ENCODE measurements around the gene ECPAS. TPM values are rescaled to one million over a fixed set of nuclear protein-coding genes. Genes with fewer than 3 reads are reported as not detected.
A peak's percentile ranks its signal among the peaks of the same experiment; 100 is the strongest.

ECPAS gene
- total RNA-seq, 1 experiment from 2014 or later: 106 TPM

- H3K56ac ChIP-seq (ENCODE audit: insufficient read length, low read depth, low read length): no peak overlapping the region
- TF ChIP-seq, protein P1, sequence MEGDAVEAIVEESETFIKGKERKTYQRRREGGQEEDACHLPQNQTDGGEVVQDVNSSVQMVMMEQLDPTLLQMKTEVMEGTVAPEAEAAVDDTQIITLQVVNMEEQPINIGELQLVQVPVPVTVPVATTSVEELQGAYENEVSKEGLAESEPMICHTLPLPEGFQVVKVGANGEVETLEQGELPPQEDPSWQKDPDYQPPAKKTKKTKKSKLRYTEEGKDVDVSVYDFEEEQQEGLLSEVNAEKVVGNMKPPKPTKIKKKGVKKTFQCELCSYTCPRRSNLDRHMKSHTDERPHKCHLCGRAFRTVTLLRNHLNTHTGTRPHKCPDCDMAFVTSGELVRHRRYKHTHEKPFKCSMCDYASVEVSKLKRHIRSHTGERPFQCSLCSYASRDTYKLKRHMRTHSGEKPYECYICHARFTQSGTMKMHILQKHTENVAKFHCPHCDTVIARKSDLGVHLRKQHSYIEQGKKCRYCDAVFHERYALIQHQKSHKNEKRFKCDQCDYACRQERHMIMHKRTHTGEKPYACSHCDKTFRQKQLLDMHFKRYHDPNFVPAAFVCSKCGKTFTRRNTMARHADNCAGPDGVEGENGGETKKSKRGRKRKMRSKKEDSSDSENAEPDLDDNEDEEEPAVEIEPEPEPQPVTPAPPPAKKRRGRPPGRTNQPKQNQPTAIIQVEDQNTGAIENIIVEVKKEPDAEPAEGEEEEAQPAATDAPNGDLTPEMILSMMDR (conservative IDR thresholded peaks at IDR 0.05): no peak
- no peak overlapping the region for H2BK15ac ChIP-seq (ENCODE audit: low read depth, low read length)
- no peak overlapping the region for H2BK12ac ChIP-seq (ENCODE audit: insufficient read length, low read depth, low read length)
- Mint-ChIP-seq H3K36me3 (ENCODE audit: insufficient read depth in 1 of 3, low read depth in 3 of 3) (peaks cover 13 to 21% (median 14%) of the 10 kb centered on the region in 3 experiments), H3K27me3 (ENCODE audit: low read depth) (no peaks in the 10 kb centered on the region; the same call in 1 of the 2 replicates), H3K9me3 (peaks cover 13 to 16% of the 10 kb centered on the region in 2 experiments), H3K27ac (peak overlapping the region in 2 of 3 experiments; percentile 81 to 85; a peak in 3 of 7 replicates), H3K4me3 (no peak overlapping the region), H3K4me1 (peaks cover 7 to 9% of the 10 kb centered on the region in 2 experiments)
- no peak overlapping the region for H3K4me2 ChIP-seq (ENCODE audit: insufficient read depth, insufficient read length, low read length)
- H3K4me1 ChIP-seq (ENCODE audit: insufficient read depth, low read length): no peaks in the 10 kb centered on the region
- peak; percentile 57 for DNase-seq
- H2BK20ac ChIP-seq (ENCODE audit: low read depth, low read length, poor library complexity, severe bottlenecking): no peak overlapping the region
- no peaks in the 10 kb centered on the region for H3K79me2 ChIP-seq (ENCODE audit: insufficient read depth, low read length)
- no peak overlapping the region for H2BK5ac ChIP-seq (ENCODE audit: insufficient read length, low read length)
- no peak overlapping the region for H2AK5ac ChIP-seq (ENCODE audit: insufficient read length, low read length)
- no peak overlapping the region for H4K8ac ChIP-seq (replicated peaks; ENCODE audit: insufficient read length, low read depth, low read length)
- H3K9ac ChIP-seq (ENCODE audit: extremely low read depth, insufficient read length, low read length): no peak overlapping the region
- H4K5ac ChIP-seq (ENCODE audit: insufficient read length, low read depth, low read length): no peak overlapping the region
- peaks cover 4% of the 10 kb centered on the region for H3K9me3 ChIP-seq (ENCODE audit: control insufficient read depth, low read depth, low read length)
- H4K20me1 ChIP-seq (ENCODE audit: control insufficient read depth, insufficient read depth, insufficient read length): no peaks in the 10 kb centered on the region
- no peak overlapping the region for H4K91ac ChIP-seq (ENCODE audit: insufficient read length, low read depth, low read length)
- H3K23ac ChIP-seq (ENCODE audit: insufficient read length, low read depth, low read length): no peak overlapping the region
- H3K23me2 ChIP-seq (ENCODE audit: insufficient read length, low read depth, low read length, poor library complexity, severe bottlenecking): no peaks in the 10 kb centered on the region
- no peak overlapping the region for H2BK120ac ChIP-seq (ENCODE audit: low read depth, low read length, poor library complexity, severe bottlenecking)
- no CpG with 5 or more reads among the region's 2 CpGs for WGBS (ENCODE audit: extremely low coverage, insufficient read length, low lambda C conversion rate)
- H3K14ac ChIP-seq (ENCODE audit: insufficient read depth, low read length): no peak overlapping the region
- H3T11ph ChIP-seq (ENCODE audit: low read length): no peak overlapping the region
- H2AFZ ChIP-seq (ENCODE audit: low read length): no peak overlapping the region
- H3K4ac ChIP-seq (ENCODE audit: low read depth, low read length): no peak overlapping the region
- H3K79me1 ChIP-seq (ENCODE audit: insufficient read depth, low read depth, low read length, poor library complexity, severe bottlenecking): no peaks in the 10 kb centered on the region
- no peak overlapping the region for H3K27ac ChIP-seq (ENCODE audit: insufficient read length, low read depth, low read length)
- no peak overlapping the region for H3K18ac ChIP-seq (ENCODE audit: insufficient read length, low read depth, low read length)
- H3K27me3 ChIP-seq (ENCODE audit: insufficient read depth, low read length): no peaks in the 10 kb centered on the region
Measured at GRCh38 chr9:111516061-111516465, 31.9 kb upstream of the ECPAS start.
